ENCODE data around the gene SAA2. TPM values are rescaled to one million over a fixed set of nuclear protein-coding genes. Genes with fewer than 3 reads are reported as not detected.
"Not testable (repeated sequence)": the region's sequence is repeated elsewhere in the genome, so short reads cannot be mapped to it uniquely, and the experiment has no call there.

Gene SAA2
- polyA plus RNA-seq, 3 donors, result 0.15 TPM; not detected in 2

DNA sequence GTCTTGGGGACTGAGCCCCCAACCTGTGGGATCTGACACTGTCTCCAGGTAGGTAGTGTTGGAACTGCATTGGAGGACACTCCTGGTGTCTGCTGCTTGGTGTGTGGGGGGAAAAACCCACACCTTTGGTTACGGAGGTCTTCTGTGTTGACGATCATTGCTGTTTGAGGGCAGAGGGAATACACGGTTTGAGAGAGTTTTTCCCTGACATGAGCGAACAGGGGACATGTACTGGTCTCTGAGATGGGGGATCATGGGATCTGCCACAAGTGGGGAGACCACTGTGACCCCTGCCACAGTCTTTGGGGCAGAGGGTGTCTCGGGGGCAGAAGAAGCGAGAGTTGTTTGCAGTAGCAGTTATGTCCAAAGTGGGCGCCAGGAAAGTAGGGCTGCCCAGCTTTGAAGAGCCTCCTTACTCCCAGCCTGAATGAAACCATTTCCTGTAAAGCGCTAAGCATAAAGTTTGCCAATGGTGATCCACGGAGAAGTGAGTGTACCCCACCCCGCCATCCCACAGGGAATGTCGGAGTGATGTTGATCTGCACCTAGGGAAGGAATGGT is 5.4 kb upstream of the SAA2 start:
- no peak for DNase-seq (ENCODE audit: low read depth in 3 of 3, low spot score in 2 of 3)

DNA sequence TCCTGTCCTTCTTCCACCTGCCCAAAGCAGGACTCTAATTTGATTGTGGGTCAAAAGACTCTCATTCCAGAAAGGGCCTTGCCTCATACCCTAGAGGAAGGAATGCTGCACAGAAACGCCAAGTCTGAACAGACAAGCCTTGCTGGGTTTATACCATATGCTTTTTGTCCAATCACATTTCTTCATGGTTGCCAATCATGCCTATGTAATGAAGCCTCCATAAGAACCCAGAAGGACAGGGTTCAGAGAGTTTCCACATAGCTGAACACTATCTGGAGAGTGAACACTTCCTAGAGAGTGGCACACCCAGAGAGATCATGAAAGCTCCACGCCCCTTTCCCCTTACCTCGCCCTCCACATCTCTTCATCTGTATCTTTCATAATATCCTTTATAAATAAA is 4.8 kb upstream of the SAA2 start:
- DNase-seq (ENCODE audit: low read depth in 3 of 3, low spot score in 2 of 3), result no peak

DNA sequence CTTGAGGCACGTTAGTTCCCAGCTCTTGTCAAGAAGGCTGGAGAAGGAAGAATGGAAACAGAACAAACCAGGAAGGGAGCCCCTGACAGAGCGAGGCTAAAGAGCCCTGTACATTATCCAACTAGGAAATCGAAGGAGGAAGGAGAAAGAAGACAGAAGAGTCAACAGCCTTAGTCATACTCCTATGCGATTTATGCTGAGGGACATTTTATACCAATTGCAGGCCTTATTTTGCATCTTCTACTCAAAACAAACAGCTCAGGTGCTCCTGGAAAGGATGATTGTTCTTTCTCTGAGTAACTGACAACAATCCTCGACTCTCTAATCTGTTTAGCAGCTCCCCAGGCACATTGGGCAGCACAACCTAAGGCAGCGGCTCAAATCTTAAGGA is 1.3 kb downstream of the SAA2 start:
- not testable (repeated sequence) for DNase-seq (ENCODE audit: low read depth in 3 of 3, low spot score in 2 of 3)

DNA sequence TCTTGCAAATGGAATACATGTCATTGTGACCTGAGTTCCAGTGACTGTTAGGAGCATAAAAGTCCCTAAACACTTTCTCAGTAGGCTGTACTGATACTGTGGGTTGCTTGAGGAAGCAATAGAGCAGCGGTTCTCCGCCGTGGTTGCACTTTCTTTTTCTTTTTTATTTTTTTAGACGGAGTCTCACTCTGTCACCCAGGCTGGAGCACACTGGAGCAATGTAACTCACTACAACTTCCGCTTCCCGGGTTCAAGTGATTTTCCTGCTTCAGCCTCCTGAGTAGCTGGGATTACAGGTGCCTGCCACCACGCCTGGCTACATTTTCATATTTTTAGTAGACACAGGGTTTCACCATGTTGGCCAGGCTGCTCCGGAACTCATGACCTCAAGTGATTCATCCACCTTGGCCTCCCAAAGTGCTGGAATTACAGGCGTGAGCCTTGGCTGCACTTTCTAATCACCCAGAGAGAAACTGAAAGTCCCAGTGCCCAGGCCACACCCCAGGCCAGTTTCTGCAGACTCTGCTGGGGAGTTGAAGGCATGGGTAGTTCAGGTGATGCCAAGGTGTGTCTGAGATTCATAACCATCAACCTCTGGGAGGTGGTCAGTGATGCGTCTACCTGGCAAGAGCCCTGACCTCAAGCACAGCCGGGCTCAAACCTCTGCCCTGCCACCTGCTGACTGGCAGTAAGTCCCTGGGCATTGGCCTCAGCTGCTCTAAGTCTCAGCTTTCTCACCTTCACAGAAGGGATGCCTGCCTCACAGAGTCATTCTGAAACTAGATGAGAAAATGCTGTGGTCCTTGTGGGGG is 1.9 kb downstream of the SAA2 start:
- not testable (repeated sequence) for DNase-seq (ENCODE audit: low read depth in 3 of 3, low spot score in 2 of 3)

DNA sequence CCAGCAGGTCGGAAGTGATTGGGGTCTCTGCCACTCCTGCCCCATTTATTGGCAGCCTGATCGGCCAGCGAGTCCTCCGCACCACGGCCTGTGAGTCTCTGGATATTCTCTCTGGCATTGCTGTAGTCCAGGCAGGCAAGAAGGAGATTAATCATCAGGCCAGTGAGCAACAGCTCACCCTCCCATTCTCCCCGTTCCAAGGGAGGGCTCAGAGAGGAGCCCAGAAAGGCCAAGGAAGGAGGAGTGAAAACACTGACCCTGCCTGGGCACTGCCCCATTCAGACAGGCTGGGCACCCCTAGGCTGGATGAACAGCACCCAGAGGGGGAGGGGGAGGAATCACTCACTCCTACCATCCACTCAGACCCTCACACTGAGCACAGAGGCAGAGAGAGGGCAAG is 3.1 kb downstream of the SAA2 start:
- no peak for DNase-seq (ENCODE audit: low read depth in 3 of 3, low spot score in 2 of 3)

DNA sequence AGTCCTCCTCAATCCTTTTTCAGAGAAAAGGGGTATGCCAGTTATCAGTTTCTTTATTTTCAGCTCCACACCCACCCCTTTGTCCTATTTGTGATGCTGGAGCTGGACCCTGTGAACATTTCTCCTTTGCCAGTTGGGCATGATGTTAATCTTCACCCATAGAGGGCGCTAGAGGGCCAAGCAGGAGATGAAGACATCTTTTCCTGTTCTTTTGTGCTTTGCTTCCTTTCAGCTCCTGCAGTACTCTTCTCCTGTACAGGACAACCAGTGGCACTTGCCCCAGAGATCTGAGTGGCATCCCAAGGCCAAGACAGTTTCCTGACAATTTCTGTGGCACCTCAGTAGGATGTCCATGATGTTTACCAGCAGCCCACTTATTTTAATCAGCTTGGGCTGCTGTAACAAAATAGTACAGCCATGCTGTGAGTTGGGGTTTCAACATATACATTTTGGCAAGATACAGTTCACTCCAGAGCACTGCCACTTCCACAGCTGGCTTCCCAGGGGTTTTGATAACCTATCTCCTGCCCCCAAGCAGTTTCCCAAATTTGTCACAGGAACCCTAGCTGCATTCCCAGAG is 4.6 kb downstream of the SAA2 start:
- DNase-seq (ENCODE audit: low read depth in 3 of 3, low spot score in 2 of 3), result peak in 1 of 3 donors; percentile 7

DNA sequence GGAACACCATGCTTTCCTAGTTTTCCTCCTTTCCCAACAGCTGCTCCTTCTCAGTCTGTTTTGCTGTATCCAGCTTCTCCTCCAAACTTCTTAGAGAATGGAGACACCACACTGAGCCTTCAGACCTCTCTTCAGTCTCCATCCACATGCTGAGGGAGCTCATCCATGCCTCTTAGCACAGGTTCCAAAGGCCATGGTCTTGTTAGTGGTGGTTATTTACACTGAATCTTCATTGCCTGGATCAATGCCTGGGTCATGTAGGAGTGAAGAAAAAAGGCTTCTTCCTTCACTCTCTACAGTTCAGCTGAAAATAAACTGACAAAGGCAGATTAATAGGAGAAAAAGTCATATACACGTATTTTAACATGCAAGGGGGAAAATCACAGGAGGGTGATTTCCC is 8.8 kb downstream of the SAA2 start:
- no peak for DNase-seq (ENCODE audit: low read depth in 3 of 3, low spot score in 2 of 3)

DNA sequence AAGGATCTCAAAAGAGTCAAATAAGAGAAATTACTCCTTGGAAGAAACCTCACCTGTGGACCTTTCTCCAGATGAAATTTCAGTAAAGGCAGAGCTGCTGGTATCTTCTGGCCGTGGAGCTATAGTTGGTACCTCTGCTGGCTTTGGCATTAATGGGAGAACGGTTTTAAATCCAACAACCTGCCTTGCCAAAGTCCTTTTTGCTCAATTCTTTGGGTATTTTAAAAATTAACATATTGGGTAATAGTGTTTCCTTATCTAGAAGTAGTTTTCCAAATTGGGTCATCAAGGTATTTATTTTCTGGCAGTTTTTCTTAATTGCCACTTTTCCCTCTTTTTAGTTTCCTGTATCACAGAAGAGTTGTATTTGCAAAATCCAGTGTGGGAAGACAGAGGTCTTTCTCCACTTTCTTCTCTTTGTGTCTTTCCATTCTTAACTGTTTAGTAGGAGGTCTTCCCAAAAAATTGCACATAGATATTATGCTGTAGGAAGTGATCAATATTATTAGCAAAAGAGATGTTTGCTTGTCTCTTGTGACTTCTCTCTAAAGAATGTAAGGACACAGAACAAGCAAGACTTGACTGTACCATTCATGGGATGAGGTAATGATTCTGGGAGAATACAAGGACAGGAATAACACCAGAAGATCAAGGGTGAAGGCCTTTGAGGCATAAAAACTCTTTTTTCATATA is 11.7 kb downstream of the SAA2 start, which contains the start of gene SAA4:
Gene SAA4, minus strand, starts transcription at position 139 of the 693 bp plus-strand sequence. CDS start 876 bp downstream, outside the sequence.
- DNase-seq (ENCODE audit: low read depth in 3 of 3, low spot score in 2 of 3), result no peak

DNA sequence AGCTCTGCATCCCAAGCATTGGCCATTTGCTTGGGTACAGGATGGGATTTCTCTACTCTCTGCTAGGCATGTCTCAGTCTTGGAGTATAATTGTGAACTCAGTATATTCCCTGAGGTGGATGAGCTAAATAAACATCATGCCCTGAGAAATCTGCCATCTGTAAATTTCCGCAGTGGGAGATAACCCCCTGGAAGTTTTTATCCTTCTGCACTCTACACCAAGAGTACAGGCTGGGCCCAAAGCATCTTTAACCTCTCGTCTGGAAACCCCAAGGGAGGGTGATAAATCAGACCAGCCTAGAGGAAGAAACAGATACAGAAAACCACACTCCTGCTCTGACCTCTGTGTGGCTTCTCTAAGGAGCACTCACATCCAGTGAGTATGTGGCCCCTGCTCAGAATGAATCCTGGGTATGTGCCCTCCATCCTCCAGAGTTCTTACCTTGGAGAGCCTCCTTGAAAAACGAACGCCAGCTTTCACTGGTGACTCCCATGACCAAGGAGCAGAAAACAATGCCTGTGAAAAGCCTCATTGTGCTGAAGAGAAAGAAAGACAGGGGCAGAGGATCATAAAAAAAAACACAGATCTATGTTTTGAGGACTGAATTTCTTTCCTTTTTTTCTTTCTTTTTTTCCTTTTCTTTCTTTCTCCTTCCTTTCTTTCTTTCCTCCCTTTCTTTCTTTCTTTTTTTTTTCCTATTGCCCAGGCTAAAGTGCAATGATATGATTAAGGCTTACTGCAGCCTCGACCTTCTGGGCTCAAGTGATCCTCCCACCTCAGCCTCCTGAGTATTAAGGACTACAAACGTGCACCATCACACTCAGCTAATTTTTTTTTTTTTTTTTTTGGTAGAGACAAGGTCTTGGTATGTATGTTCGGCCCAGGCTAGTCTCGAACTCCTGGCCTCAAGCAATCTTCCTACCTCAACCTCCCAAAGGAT is 12.8 kb downstream of the SAA2 start:
- DNase-seq (ENCODE audit: low read depth in 3 of 3, low spot score in 2 of 3), result no peak

DNA sequence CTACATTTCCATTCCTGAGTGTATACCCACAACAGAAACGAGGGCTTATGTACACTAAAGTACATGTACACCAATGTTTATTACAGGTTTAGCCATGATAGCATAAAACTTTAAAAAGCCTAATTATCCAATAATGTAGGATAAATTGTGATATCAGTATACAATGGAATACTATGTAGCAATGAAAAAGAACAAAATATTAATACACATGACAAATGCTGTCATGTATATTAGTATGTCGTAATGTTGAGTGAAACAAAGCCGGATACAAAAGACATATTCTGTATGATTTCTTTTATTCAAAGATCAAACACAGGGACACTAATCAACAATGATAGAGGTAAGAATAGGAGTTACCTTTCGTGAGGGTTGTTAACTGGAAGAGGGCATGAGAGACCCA is 14.6 kb downstream of the SAA2 start:
- no peak for DNase-seq (ENCODE audit: low read depth in 3 of 3, low spot score in 2 of 3)

DNA sequence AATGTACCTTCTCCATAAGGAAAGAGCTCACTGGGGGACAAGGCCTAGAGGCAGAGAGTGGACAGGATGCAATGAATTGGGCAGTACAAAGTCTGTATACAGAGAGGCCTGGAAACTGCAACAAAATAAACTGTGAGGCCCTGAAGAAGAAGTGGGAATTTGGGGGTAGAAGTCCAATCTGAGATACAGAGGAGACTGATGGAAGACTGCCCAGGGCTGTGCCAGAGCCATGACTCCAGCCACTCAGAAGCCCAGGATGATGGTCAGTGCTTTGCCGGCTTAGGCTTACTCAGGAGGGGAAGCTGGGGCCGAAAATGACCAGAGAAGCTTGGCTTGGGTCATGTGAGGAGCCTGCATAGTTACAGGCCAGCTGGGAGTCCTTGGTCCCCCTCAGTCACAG is 17.6 kb downstream of the SAA2 start:
- DNase-seq (ENCODE audit: low read depth in 3 of 3, low spot score in 2 of 3), result no peak

DNA sequence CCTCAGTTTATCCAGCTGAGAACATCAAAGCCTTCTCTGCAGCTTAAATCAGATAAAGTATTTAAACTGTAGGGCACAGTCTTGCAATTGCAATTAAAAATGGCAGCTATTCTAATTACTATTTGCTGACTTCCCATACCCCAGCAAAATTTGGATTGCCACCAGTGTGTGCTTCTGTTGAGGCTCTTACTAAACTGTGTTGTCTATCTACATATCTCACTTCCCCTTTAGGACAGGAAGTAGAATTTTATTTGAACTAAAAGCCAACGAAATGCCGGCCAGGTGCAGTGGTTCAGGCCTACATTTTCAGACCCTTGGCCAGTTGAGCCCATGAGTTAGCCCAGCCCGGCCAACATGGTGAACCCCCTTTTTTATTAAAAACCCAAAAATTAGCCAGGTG is 19.0 kb downstream of the SAA2 start:
- no peak for DNase-seq (ENCODE audit: low read depth in 3 of 3, low spot score in 2 of 3)

DNA sequence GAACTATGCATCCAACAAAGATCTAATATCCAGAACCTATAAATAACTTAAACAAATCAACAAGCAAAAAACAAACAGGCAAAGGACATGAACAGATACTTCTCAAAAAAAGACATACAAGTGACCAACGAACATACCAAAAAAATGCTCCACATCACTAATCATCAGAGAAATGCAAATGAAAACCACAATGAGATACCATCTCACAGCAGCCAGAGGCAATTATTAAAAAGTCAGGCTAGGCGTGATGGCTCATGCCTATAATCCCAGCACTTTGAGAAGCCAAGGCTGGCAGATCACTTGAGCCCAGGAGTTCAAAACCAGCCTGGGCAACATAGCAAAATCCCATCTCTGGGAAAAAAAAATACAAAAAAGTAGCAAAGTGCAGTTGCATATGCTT is 22.6 kb downstream of the SAA2 start:
- DNase-seq (ENCODE audit: low read depth in 3 of 3, low spot score in 2 of 3), result no peak

DNA sequence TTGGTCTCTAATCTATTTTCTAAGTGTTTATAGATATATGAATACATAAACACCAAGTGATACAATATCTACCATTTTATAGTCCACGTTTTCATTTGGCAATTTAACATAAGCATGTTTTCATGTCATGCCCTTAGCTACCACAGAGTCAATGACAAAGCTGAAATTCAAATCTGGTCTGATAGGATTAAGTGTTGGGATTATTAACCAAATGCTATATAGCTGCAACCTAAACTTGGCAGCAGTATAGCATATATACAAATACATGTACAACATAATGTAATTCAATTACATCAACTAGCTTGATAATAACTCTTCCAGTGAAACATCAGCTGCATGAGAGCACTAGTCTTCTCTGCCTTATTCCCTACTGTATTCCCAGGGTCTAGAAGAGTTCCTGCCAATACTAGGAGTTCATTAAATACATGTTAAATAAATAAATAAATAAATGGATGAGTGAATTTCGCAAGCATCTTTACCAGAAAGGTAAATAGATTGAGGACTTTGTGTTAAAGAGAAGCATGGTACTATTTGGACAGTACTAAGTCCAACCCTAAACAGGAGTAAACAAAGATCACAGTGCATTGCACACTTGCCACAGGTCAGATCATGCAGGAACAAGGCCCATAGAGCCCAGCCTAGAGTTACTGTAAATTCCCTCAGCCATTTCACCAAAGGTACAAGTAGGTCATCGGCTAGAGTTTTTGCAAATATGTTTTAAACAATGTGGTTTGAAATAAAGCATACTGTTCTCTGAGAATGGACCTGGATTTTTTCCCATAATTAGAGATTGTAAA is 24.7 kb downstream of the SAA2 start:
- DNase-seq (ENCODE audit: low read depth in 3 of 3, low spot score in 2 of 3), result no peak

DNA sequence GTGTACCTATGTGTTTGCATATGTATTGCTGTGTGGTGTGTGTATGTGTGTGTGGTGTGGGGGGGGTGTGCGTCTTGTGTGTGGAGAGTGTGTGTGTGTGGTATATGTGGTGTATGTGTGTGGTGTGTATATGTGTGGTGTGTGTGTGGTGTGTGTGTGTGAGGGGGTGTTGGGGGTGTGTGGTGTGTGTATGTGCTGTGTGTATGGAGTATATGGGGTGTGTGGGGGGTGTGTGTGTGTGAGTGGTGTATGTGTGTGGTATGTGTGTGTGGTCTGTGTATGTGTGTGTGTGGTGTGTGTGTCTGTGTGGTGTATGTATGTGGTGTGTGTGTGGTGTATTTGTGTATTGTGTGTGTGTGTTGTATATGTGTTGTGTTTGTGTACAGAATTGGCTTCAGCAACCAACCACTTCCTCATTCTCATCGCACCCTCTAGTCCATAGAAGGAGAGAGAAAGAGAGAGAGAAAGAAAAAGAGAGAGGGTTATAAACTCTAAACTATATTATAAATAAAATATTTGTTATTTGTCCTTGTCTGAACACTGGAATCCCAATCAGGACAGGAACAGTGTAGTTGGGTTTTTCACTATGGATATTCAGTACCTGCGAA is 25.6 kb downstream of the SAA2 start:
- no peak for DNase-seq (ENCODE audit: low read depth in 3 of 3, low spot score in 2 of 3)

DNA sequence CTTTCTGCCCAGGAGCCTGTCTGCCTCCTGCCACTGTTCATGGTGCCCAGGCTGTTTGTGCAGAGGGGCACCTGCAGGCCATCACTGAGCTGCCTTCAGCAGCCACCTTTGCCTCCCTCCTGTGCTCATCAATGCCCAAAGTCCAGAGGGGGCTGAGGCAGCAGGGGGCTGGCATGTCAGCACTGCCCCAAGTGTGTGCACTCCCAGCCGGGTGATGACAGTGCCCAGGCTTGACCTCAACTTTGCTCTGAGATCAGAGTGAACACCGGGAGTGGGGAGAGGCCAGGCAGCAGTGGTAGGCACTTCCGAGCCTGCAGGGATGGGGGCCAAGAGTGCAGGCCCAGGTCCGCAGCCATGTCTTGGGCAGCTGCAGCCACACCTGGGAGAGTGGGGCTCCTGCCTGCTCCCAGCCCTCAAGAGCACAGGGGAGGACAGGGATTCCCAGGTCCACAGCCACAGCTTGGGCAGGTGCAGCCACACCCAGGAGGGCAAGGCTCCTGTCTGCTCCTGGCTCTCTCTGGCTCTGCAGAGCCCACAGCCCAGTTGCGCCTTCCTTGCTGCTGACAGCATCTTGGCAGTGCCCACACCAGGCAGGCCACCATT is 27.1 kb downstream of the SAA2 start:
- DNase-seq (ENCODE audit: low read depth in 3 of 3, low spot score in 2 of 3), result no peak

DNA sequence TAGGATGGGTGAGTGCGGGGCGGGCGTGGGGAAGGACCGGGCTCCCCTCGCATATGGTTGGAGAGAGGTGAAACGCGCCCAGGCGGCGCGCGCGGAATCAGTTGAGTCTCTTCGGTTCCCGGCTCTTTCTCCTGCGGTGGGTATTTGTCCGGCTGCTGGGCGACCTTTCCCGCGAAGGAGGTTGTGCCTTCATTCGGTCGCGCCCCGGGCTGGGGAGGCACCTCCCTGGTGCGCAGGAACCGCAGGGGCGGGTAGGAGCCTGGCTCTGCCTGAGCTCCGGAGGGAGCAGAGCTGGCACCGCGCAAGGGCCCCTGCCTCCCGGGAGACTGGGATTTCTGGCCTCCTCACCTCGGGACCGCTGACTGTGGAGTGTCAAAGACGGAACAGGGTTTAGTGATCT is 39.4 kb downstream of the SAA2 start:
- DNase-seq (ENCODE audit: low read depth in 3 of 3, low spot score in 2 of 3), result no peak

DNA sequence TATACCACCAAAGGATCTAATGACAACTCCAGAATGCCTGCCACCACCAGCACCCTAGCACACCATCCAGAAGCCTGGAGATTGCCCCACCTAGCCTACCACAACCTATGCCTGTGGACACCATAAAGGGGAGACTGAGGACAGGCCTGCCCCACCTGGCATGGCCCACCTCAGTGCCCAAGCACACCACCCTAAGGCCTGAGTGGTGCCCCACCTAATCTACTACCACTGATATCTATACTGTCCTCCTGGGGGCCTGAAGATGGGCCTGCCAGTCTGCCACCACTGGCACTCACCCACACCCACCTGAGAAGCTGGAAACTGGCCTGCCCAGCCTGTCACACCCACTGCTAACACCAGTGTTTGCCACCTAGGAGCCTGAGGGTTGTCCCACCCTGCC is 43.7 kb downstream of the SAA2 start:
- DNase-seq (ENCODE audit: low read depth in 3 of 3, low spot score in 2 of 3), result no peak

DNA sequence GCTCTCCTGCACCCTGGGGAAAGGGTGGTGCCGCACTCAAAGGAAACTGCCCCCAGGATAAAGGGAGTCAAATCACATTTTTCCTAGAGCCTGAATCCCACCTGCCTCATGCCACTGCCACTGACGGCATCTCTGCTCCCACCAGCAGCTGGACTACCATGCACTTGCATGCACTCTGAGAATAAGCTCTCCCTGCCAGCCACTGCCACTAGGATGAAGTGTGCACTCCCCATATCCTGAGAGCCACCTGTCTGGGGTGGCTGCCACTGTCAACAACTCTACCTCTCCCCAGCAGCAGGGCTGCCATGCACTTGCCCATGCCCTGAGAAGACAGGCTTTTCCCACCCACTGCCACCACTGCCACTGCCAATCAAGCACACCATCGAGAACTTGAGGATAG is 44.2 kb downstream of the SAA2 start:
- no peak for DNase-seq (ENCODE audit: low read depth in 3 of 3, low spot score in 2 of 3)

Measured in right renal cortex interstitium (tissue), 3 donors.